ENCODE data around the gene HEPN1.

The HEPN1 gene

GRCh38 chr11:124941703-124942102 is 22.7 kb downstream of the HEPN1 start:
- H3K4me3 ChIP-seq (ENCODE audit: low read depth, low read length), result no peak overlapping the region
- no peak for DNase-seq (ENCODE audit: low read depth)
- no peak for TF ChIP-seq CTCF (IDR thresholded peaks at IDR 0.05; ENCODE audit: control insufficient read depth, extremely low read depth, insufficient read depth)

GRCh38 chr11:124942466-124943253 is 23.6 kb downstream of the HEPN1 start:
- TF ChIP-seq CTCF (IDR thresholded peaks at IDR 0.05; ENCODE audit: control insufficient read depth, extremely low read depth, insufficient read depth), result no peak
- H3K4me3 ChIP-seq (ENCODE audit: low read depth, low read length), result no peak overlapping the region
- no peak for DNase-seq (ENCODE audit: low read depth)

- no peak overlapping the region for H3K4me3 ChIP-seq (ENCODE audit: low read depth, low read length)
- TF ChIP-seq CTCF (IDR thresholded peaks at IDR 0.05; ENCODE audit: control insufficient read depth, extremely low read depth, insufficient read depth), result no peak
- DNase-seq (ENCODE audit: low read depth), result no peak
Measured at GRCh38 chr11:124943254-124943616, 24.2 kb downstream of the HEPN1 start.

GRCh38 chr11:124943741-124944140 is 24.7 kb downstream of the HEPN1 start:
- TF ChIP-seq CTCF (IDR thresholded peaks at IDR 0.05; ENCODE audit: control insufficient read depth, extremely low read depth, insufficient read depth), result no peak
- H3K4me3 ChIP-seq (ENCODE audit: low read depth, low read length), result no peak overlapping the region
- no peak for DNase-seq (ENCODE audit: low read depth)

GRCh38 chr11:124944565-124944964 is 25.5 kb downstream of the HEPN1 start:
- H3K4me3 ChIP-seq (ENCODE audit: low read depth, low read length), result no peak overlapping the region
- no peak for DNase-seq (ENCODE audit: low read depth)
- no peak for TF ChIP-seq CTCF (IDR thresholded peaks at IDR 0.05; ENCODE audit: control insufficient read depth, extremely low read depth, insufficient read depth)

- H3K4me3 ChIP-seq (ENCODE audit: low read depth, low read length), result no peak overlapping the region
- no peak for TF ChIP-seq CTCF (IDR thresholded peaks at IDR 0.05; ENCODE audit: control insufficient read depth, extremely low read depth, insufficient read depth)
- DNase-seq (ENCODE audit: low read depth), result peak; percentile 66
Measured at GRCh38 chr11:124945826-124946225, 26.8 kb downstream of the HEPN1 start.

GRCh38 chr11:124946735-124947141 is 27.7 kb downstream of the HEPN1 start:
- H3K4me3 ChIP-seq (ENCODE audit: low read depth, low read length), result no peak overlapping the region
- DNase-seq (ENCODE audit: low read depth), result no peak

More at GRCh38 chr11:124946735-124947141, 27.7 kb downstream of the HEPN1 start:
- no peak for TF ChIP-seq CTCF (IDR thresholded peaks at IDR 0.05; ENCODE audit: control insufficient read depth, extremely low read depth, insufficient read depth)
